H9 (cell line): ENCODE data around the gene SDK2. TPM values are rescaled to one million over a fixed set of nuclear protein-coding genes. Genes with fewer than 3 reads are reported as not detected.
A peak's percentile ranks its signal among the peaks of the same experiment; 100 is the strongest.

Source experiments
- DNase-seq: peaks from one replicate; pipeline ENCODE4 v3.0.0-alpha.2; 2017
- H2AFZ ChIP-seq: one replicate; pipeline ENCODE4 v1.6.1; 2013; ENCODE audit warnings: mild to moderate bottlenecking, low read length, control low read depth, moderate library complexity
- H2AK5ac ChIP-seq: 2 replicates; pipeline ENCODE4 v1.6.1; 2013; ENCODE audit warnings: low read length, control low read depth, mixed read lengths; ENCODE audit not compliant: insufficient read length
- H2BK120ac ChIP-seq: one replicate; pipeline ENCODE4 v1.6.1; 2013; ENCODE audit warnings: low read depth, mild to moderate bottlenecking, low read length, control low read depth, inconsistent platforms; ENCODE audit not compliant: poor library complexity, severe bottlenecking
- H2BK12ac ChIP-seq: 2 replicates; pipeline ENCODE4 v1.6.1; 2013; ENCODE audit warnings: low read length, control low read depth, mixed read lengths, low read depth; ENCODE audit not compliant: insufficient read length
- H2BK15ac ChIP-seq: 2 replicates; pipeline ENCODE4 v1.6.1; 2013; ENCODE audit warnings: low read depth, low read length, control low read depth
- H2BK20ac ChIP-seq: one replicate; pipeline ENCODE4 v1.6.1; 2013; ENCODE audit warnings: low read depth, mild to moderate bottlenecking, low read length, control low read depth, inconsistent platforms; ENCODE audit not compliant: poor library complexity, severe bottlenecking
- H2BK5ac ChIP-seq: 2 replicates; pipeline ENCODE4 v1.6.1; 2013; ENCODE audit warnings: low read length, control low read depth, mixed read lengths; ENCODE audit not compliant: insufficient read length
- H3K14ac ChIP-seq: 2 replicates; pipeline ENCODE4 v1.6.1; 2013; ENCODE audit warnings: low read length, control low read depth; ENCODE audit not compliant: insufficient read depth
- H3K18ac ChIP-seq: 2 replicates; pipeline ENCODE4 v1.6.1; 2013; ENCODE audit warnings: low read depth, mild to moderate bottlenecking, mixed read lengths, low read length, control low read depth; ENCODE audit not compliant: insufficient read length
- H3K23ac ChIP-seq: 2 replicates; pipeline ENCODE4 v1.6.1; 2013; ENCODE audit warnings: low read length, control low read depth, mixed read lengths, low read depth; ENCODE audit not compliant: insufficient read length
- H3K23me2 ChIP-seq: 2 replicates; pipeline ENCODE4 v1.6.1; 2013; ENCODE audit warnings: low read depth, mild to moderate bottlenecking, mixed read lengths, low read length, control low read depth; ENCODE audit not compliant: insufficient read length, poor library complexity, severe bottlenecking
- H3K27ac ChIP-seq: 2 replicates; pipeline ENCODE4 v1.5.1; 2013; ENCODE audit warnings: low read length, control low read depth, mixed read lengths, low read depth; ENCODE audit not compliant: insufficient read length
- H3K27me3 ChIP-seq: 2 replicates; pipeline ENCODE4 v1.6.1; 2013; ENCODE audit warnings: low read length, control low read depth, inconsistent platforms; ENCODE audit not compliant: insufficient read depth
- H3K4ac ChIP-seq: 2 replicates; pipeline ENCODE4 v1.6.1; 2013; ENCODE audit warnings: low read depth, mild to moderate bottlenecking, control low read depth, inconsistent platforms, low read length, moderate library complexity
- H3K4me1 ChIP-seq: 2 replicates; pipeline ENCODE4 v1.6.1; 2013; ENCODE audit warnings: low read length, control low read depth, inconsistent platforms; ENCODE audit not compliant: insufficient read depth
- H3K4me2 ChIP-seq: 2 replicates; pipeline ENCODE4 v1.6.1; 2013; ENCODE audit warnings: low read length, control low read depth, mixed read lengths; ENCODE audit not compliant: insufficient read length, insufficient read depth
- H3K56ac ChIP-seq: 2 replicates; pipeline ENCODE4 v1.6.1; 2013; ENCODE audit warnings: low read depth, mild to moderate bottlenecking, mixed read lengths, low read length, control low read depth; ENCODE audit not compliant: insufficient read length
- H3K79me1 ChIP-seq: 2 replicates; pipeline ENCODE4 v1.6.1; 2013; ENCODE audit warnings: low read depth, mild to moderate bottlenecking, moderate library complexity, low read length, control low read depth, inconsistent platforms; ENCODE audit not compliant: insufficient read depth, poor library complexity, severe bottlenecking
- H3K79me2 ChIP-seq: 2 replicates; pipeline ENCODE4 v1.6.1; 2013; ENCODE audit warnings: low read length, control low read depth, inconsistent platforms; ENCODE audit not compliant: insufficient read depth
- H3K9ac ChIP-seq: 2 replicates; pipeline ENCODE4 v1.6.1; 2013; ENCODE audit warnings: low read length, control low read depth, mixed read lengths; ENCODE audit not compliant: insufficient read length; ENCODE audit errors: extremely low read depth
- H3K9me3 ChIP-seq: one replicate; pipeline ENCODE4 v1.6.1; 2013; ENCODE audit warnings: low read depth, low read length, inconsistent platforms; ENCODE audit not compliant: control insufficient read depth
- H3T11ph ChIP-seq: one replicate; pipeline ENCODE4 v1.6.1; 2013; ENCODE audit warnings: mild to moderate bottlenecking, low read length, control low read depth, inconsistent platforms
- H4K20me1 ChIP-seq: one replicate; pipeline ENCODE4 v1.6.1; 2013; ENCODE audit not compliant: control insufficient read depth, insufficient read length, insufficient read depth
- H4K5ac ChIP-seq: 2 replicates; pipeline ENCODE4 v1.6.1; 2013; ENCODE audit warnings: low read depth, mild to moderate bottlenecking, mixed read lengths, low read length, control low read depth; ENCODE audit not compliant: insufficient read length
- H4K8ac ChIP-seq: replicated peaks from 2 replicates; pipeline ENCODE4 v1.6.1; 2013; ENCODE audit warnings: low read length, control low read depth, mixed read lengths, low read depth; ENCODE audit not compliant: insufficient read length
- H4K91ac ChIP-seq: 2 replicates; pipeline ENCODE4 v1.6.1; 2013; ENCODE audit warnings: low read depth, mild to moderate bottlenecking, moderate library complexity, mixed read lengths, low read length, control low read depth; ENCODE audit not compliant: insufficient read length
- H3K27ac Mint-ChIP-seq, 3 experiments: 2 replicates in 2 of 3; 3 replicates in 1 of 3; pipeline ENCODE4 v1.8.0; 2020 to 2021; ENCODE audit warnings: mixed read lengths in 3 of 3, mild to moderate bottlenecking in 1 of 3, moderate library complexity in 1 of 3
- H3K27me3 Mint-ChIP-seq: 2 replicates; pipeline ENCODE4 v1.8.0; 2021; ENCODE audit warnings: low read depth, mild to moderate bottlenecking, moderate library complexity, mixed read lengths
- H3K36me3 Mint-ChIP-seq, 3 experiments: 2 replicates in 2 of 3; 3 replicates in 1 of 3; pipeline ENCODE4 v1.8.0; 2020 to 2021; ENCODE audit warnings: low read depth in 3 of 3, mixed read lengths in 3 of 3; ENCODE audit not compliant: insufficient read depth in 1 of 3
- H3K4me1 Mint-ChIP-seq, 2 experiments: 2 replicates each; pipeline ENCODE4 v1.8.0; 2020; ENCODE audit warnings: mixed read lengths in 2 of 2
- H3K4me3 Mint-ChIP-seq, 2 experiments: 2 replicates in 1 of 2; 3 replicates in 1 of 2; pipeline ENCODE4 v1.8.0; 2020 to 2021; ENCODE audit warnings: mild to moderate bottlenecking in 2 of 2, mixed read lengths in 2 of 2, moderate library complexity in 1 of 2
- H3K9me3 Mint-ChIP-seq, 2 experiments: 2 replicates in 1 of 2; 3 replicates in 1 of 2; pipeline ENCODE4 v1.8.0; 2020; ENCODE audit warnings: mild to moderate bottlenecking in 2 of 2, mixed read lengths in 2 of 2, moderate library complexity in 1 of 2
- CTCF ChIP-seq: fragments of 200-600 bp; sonication (generic); conservative IDR thresholded peaks from 3 replicates; pipeline ENCODE4 v1.8.0; 2021; ENCODE audit warnings: antibody characterized with exemption, mild to moderate bottlenecking
- WGBS: extraction: QIAGEN DNeasy Blood & Tissue Kit; methylation state at CpG from one replicate; pipeline ENCODE4 v1.1.7; 2013; ENCODE audit warnings: missing lambda C conversion rate, low lambda C conversion rate, mixed read lengths; ENCODE audit not compliant: insufficient read length; ENCODE audit errors: extremely low coverage; 5-methylcytosine and 5-hydroxymethylcytosine counted together
- total RNA-seq: library from RNA; stranded (reverse); gene quantifications from 2 replicates; pipeline ENCODE4 v1.2.1, GENCODE V29; 2021

The SDK2 gene
- total RNA-seq, 1 experiment from 2014 or later: 9.1 TPM

- no peak for DNase-seq
- no CpG with 5 or more reads among the region's 9 CpGs for WGBS
- H2BK15ac ChIP-seq: no peak overlapping the region
Observed at GRCh38 chr17:73357318-73357717, 286.9 kb downstream of the SDK2 start.

More at GRCh38 chr17:73357318-73357717, 286.9 kb downstream of the SDK2 start:
- Histone ChIP-seq H3K18ac (no peak overlapping the region), H3K23ac (no peak overlapping the region), H2BK5ac (no peak overlapping the region), H4K20me1 (no peaks in the 10 kb centered on the region), H3K79me1 (no peaks in the 10 kb centered on the region), H4K91ac (no peak overlapping the region), H2BK20ac (no peak overlapping the region), H3K79me2 (no peaks in the 10 kb centered on the region), H4K5ac (no peak overlapping the region), H2AFZ (no peak overlapping the region), H3K23me2 (peaks cover 6% of the 10 kb centered on the region), H3K4me1 (peaks cover 4% of the 10 kb centered on the region; the same call in 1 of the 2 replicates), H3K27me3 (no peaks in the 10 kb centered on the region), H3K27ac (no peak overlapping the region), H2BK120ac (no peak overlapping the region), H3K9ac (no peak overlapping the region), H3K9me3 (no peaks in the 10 kb centered on the region), H3K14ac (no peak overlapping the region), H3T11ph (no peak overlapping the region), H3K56ac (no peak overlapping the region), H4K8ac (no peak overlapping the region), H2BK12ac (no peak overlapping the region), H3K4me2 (no peak overlapping the region), H2AK5ac (no peak overlapping the region), H3K4ac (no peak overlapping the region)
- Mint-ChIP-seq H3K36me3 (peaks cover 0 to 5% (median 0%) of the 10 kb centered on the region in 3 experiments; a peak in 2 of 7 replicates), H3K4me3 (no peak overlapping the region), H3K9me3 (no peaks in the 10 kb centered on the region), H3K27ac (peak overlapping the region in 1 of 3 experiments; percentile 18; a peak in 1 of 7 replicates), H3K27me3 (no peaks in the 10 kb centered on the region; the same call in none of the 2 replicates), H3K4me1 (peaks cover 32 to 38% of the 10 kb centered on the region in 2 experiments)
- no peak for TF ChIP-seq CTCF
